Activated CD8-positive, alpha-beta memory T cell treated with anti-CD3 and anti-CD28 coated beads for 36 hours (primary cell): Measurements from ENCODE around the gene CARHSP1. TPM values are rescaled to one million over a fixed set of nuclear protein-coding genes. Genes with fewer than 3 reads are reported as not detected.

Source experiments
- CTCF ChIA-PET: fragments of 350-600 bp; sonication (Branson Sonifier 250); formaldehyde crosslinking; loops from one replicate; lab custom pipeline; 2021; ENCODE audit warnings: antibody characterized with exemption; lab: Charles Lee
- POLR2A ChIA-PET: fragments of 350-600 bp; sonication (Branson Sonifier 250); formaldehyde crosslinking; loops from one replicate; lab custom pipeline; 2021; ENCODE audit warnings: antibody characterized with exemption; lab: Charles Lee
- total RNA-seq, 2 experiments: library from RNA; stranded (reverse); gene quantifications; one replicate each; pipeline ENCODE4 v1.2.3, GENCODE V29; 2021

Gene CARHSP1
- total RNA-seq, 2 experiments from 2014 or later = 62.6 to 68.4 TPM

DNA sequence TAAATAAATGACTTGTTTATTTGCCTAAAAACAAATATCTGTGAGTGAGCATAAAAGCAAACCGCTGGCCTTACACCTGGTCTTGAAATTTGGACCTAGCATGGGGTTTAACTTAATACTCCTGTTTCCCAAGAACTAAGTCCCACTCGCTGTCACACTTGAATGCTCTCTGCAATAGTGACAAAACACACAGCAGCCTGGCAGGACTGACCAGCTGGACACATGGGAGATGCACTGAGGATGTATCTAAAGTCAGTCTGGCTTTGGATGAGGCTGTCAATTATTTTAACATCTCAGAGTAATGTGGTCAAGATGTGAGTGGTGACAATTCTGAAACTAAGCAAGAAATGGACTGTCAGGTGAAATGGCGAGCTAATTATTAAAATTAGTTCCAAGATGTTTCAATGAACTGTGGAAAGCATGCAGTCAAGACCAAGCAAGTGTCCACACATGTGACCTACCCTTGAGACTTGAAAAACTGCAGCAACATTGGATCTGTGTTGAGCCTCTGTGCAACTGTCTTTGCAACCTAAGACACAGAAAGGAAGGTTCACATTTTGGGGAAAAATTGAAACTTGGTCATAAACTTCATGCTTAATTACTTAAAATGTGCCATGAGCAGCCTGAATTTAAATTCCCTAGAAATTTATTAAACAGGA is 30.0 kb upstream of the CARHSP1 start:
- CTCF ChIA-PET = interaction anchor here (1.3 kb wide), 1 partner anchor 37 kb away, joined by 4 read pairs; no protein-coding TSS in a partner anchor
- POLR2A ChIA-PET = no interaction called here

DNA sequence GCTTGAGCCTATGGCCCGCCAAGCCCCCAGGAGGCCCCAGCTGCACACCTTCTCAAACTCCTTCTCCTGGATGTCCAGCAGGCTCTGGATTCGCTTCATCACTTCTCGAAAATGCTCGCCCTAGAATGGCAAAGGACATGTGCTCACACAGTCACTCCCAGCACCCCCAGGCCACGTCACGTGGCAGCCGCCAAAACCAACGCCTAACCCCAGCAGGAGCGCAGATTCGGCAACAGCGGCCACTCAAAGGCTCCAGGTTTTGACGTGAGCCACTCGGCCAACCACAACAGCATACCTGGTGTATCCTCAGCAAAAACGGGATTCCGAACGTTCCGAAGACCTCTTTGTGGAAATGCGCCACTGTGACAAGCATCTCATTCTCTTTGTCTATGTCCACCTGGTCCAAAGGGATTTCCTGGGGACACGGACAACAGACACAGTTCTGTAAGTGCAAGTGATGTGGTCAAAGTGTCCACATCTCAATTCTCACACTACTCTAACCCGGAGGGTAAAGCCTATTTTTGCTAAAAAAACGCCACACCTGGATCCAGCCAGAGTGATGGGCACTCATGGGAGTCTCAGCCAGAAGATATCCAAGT is 26.0 kb upstream of the CARHSP1 start:
- ChIA-PET POLR2A (interaction anchor here (0.6 kb wide), 1 partner anchor 66 kb away, joined by 3 read pairs; no protein-coding TSS in a partner anchor), CTCF (interaction anchor here (0.7 to 1.0 kb wide), 3 partner anchors 13 to 189 kb away, joined by 3 to 4 read pairs (median 4); no protein-coding TSS in a partner anchor)

DNA sequence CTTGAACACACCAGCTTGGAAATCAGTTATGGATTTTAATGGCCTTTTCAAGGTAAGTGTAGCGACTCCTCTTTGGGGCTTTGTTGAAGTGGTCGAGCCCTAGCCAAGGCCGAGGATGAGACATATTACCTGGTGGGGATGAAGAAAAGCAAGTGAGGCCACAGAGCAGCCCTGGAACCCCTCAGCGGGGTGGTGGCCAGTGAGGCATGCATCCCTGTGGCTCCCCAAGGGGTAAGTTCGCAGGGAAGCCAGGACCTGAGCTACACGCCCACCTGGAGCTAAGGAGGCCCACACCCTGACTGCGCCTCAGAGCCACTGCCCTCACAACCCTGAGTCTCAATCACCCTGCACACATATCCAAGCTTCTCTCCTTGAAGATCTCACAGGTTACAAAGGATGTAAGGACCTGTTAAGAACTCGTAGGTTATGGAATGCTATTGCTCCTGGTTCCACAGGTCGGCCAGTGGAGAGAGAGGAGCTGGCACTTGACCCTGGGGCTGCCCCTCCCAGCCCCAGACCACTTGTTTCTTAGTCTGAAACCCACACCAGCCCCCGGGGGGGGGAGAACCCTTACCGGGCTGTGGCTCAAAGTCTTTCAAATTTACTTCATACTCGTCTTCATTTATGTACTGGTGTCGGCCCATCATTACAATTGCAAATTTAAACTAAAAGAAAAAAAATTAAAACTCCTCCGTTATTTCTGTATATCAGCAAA is 25.3 kb upstream of the CARHSP1 start:
- CTCF ChIA-PET = interaction anchor here (0.8 to 2.4 kb wide), 3 partner anchors 13 to 42 kb away, joined by 4 to 7 read pairs (median 4); no protein-coding TSS in a partner anchor
- POLR2A ChIA-PET = no interaction called here

DNA sequence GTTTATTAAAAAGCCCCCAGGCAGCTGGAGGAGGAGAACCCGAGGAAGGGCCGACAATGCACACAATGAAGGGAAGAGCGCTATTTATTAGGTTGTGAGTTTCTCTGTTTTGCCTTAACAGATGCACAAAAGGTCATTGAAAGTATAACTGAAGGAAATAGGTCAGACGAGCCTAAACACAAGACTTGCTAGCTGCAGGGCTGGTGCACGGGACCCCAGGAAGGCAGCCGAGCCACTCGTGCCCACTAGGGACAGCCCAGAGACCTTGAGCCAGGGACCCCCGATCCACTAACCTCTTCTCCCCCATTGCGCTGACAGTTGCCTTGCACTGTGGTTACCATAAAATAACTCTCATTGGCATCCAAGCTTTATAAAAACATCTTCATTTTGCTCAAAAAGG is 24.6 kb upstream of the CARHSP1 start:
- CTCF ChIA-PET = interaction anchor here (0.6 to 2.4 kb wide), 2 partner anchors 13 to 140 kb away, joined by 3 to 7 read pairs; no protein-coding TSS in a partner anchor
- POLR2A ChIA-PET = no interaction called here

DNA sequence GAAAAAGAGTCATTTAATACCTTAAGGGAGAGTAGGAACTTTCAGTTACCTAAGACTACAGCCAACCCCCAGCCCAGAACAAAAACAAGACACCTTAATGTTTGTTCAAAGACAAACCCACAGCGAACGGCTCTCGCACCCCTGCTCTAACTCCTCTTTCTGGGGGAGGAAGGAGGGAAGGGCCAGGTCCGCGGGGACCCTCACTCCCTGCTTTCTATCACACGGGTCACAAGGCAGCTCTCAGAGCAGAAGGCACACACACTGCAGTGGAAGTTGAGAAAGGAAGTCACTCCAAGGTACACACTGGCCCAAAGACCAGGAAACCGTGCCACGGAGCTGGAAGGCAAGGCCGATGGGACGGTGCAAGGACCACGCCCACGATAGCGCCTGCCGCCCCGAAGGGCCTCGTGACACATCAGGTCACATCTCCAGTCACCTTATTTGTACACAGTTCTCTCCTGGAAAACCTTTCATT is 23.3 kb upstream of the CARHSP1 start:
- ChIA-PET CTCF (interaction anchor here (0.9 to 2.4 kb wide), 2 partner anchors 12 to 59 kb away, joined by 4 to 7 read pairs; no protein-coding TSS in a partner anchor), POLR2A (interaction anchor here (0.8 to 0.9 kb wide), 2 partner anchors 23 to 72 kb away, joined by 3 read pairs; partner anchors contain the start of genes CARHSP1 and USP7)

DNA sequence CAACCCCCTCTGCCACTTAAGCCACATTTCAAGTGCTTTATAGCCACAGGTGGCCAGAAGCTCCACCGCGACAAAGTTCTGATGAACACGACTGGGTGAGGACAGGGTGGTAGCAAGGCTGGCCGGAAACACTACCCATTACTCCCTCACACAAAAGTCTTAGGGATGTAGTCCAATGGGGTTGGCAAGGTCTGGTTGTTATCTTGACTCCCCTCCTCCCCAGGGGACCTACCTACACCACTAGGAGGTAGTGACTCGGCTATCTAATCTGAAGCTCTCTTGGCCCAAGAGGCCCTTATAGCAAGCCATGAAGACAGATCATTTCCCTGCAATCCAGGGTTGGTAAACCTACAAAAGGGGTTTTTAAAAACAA is 21.7 kb upstream of the CARHSP1 start:
- ChIA-PET CTCF (interaction anchor here (0.7 to 1.8 kb wide), 3 partner anchors 10 to 230 kb away, joined by 3 to 8 read pairs (median 3); no protein-coding TSS in a partner anchor), POLR2A (no interaction called here)

DNA sequence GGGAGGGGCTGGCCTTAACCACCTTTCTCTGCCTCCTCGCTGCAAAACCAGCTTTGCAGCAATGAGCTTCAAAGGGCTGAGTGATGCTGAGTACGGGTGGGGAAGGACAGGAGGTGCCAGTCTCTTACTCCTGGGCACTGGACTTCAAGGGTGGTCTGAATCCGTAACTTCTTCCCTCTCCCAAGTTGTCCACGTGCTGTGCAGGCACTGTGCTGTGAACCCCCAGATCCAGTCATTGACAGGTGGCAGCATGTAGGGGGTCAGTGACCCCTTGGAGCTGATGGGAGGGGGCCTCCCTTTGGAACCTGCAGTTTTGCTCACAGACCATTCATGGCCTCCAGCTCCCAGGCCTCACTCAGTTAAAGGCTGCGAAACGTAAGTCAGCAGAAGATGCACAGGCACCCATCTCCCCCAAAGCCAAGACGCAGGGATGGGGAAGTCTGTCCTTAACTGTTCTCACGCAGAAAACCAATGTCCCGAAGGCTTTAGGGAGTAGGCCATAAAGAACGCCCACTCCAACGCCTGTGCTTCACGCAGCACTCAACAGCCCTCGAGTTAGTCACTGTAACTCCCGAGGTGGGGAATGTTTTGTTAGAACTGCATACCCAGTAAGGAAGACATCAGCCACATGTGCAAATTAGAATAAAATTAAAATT is 21.2 kb upstream of the CARHSP1 start:
- ChIA-PET CTCF (interaction anchor here (1.2 to 1.8 kb wide), 2 partner anchors 10 to 46 kb away, joined by 8 read pairs; no protein-coding TSS in a partner anchor), POLR2A (no interaction called here)

DNA sequence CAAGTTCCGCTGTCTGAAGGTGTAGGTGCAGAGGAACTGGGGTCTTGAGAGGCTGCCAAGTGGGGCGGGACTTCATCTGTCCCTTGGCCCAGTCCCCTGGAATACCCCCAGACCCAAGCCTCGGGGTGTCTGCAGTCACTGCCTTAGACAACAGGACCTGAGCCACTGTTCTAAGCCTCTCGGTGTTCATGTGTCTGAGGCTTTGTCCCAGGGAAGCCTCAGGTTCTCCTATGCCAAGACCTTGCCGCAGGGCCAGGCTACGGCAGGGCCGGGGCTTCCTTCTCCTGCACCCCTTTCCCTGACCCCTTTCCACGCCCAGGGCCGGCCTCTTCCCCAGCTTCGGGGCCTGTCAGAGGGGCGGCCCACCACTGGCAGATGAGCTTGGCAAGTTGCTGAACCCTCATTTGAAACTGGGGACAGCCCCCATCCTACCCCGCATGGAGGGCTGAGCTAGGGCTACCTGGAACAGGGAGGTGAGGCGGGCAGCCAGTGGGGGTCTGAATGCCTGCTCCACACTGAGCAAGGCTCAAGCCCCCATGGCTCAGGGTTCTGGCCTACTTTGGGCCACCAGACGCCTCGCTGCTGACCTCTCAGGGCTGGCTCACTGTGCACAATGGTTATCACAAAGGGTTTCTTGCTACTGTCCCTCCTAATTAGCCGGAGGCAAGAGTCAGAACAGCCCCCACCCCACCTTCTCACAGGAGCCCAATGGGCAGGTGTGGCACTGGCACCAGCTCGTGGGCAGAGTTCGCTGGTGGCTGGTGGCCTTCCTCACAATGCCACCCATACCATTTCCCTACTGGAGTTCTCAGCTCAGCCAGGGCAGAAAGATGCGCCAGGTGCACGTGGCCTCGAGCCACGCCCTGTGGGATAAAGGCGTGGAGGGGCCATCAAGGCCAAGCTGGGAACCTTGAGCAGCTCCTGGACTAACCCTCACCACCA is 20.4 kb upstream of the CARHSP1 start:
- POLR2A ChIA-PET = no interaction called here
- CTCF ChIA-PET = interaction anchor here (0.6 to 1.8 kb wide), 4 partner anchors 9 to 361 kb away, joined by 4 to 8 read pairs (median 6); no protein-coding TSS in a partner anchor

DNA sequence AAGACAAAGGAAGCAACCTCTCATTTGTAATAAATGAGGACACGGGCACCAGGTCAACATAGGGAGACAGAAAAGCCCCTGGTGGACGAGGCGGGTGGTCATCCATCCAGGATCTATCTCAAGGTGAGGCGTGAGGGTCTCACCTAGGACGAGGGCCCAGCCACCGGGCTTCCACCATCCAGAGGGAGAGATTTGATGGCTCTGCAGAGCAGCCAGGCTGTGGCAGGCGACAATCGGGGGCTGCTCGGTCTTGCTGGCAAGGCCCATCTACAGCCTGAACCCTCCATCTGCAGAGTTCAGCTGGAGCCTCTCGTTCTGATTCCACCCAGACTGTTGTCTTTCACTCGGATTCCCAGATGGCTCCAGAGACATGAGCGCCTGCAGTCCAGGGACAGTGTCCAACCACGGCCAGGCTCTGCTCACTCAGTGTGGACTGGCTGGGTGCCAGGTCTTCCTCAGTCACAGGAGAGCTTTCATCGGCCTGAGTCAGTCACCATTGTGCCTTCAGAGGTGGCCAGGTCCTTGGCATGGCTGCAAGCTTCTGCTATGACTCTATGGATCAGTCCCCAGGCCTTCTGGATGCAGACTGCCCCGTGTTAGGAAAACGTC is 19.2 kb upstream of the CARHSP1 start:
- POLR2A ChIA-PET = no interaction called here
- CTCF ChIA-PET = interaction anchor here (1.1 kb wide), 1 partner anchor 248 kb away, joined by 4 read pairs; no protein-coding TSS in a partner anchor

DNA sequence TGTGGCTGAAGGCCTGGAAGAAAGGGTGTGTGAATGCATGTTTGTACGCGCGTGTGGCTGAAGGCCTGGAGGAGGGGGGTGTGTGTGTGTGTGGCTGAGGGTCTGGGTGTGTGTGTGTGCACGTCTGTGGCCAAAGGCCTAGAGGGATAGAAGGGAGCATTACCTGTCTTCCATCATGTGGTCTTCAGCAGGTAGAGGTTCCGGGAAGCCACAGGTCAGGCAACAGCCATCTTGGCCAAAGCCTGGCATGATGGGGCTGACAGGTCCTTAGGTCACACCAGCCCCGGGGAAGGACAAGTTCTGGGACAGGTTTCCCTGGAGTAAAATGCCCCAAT is 18.6 kb upstream of the CARHSP1 start:
- CTCF ChIA-PET = no interaction called here
- POLR2A ChIA-PET = no interaction called here

DNA sequence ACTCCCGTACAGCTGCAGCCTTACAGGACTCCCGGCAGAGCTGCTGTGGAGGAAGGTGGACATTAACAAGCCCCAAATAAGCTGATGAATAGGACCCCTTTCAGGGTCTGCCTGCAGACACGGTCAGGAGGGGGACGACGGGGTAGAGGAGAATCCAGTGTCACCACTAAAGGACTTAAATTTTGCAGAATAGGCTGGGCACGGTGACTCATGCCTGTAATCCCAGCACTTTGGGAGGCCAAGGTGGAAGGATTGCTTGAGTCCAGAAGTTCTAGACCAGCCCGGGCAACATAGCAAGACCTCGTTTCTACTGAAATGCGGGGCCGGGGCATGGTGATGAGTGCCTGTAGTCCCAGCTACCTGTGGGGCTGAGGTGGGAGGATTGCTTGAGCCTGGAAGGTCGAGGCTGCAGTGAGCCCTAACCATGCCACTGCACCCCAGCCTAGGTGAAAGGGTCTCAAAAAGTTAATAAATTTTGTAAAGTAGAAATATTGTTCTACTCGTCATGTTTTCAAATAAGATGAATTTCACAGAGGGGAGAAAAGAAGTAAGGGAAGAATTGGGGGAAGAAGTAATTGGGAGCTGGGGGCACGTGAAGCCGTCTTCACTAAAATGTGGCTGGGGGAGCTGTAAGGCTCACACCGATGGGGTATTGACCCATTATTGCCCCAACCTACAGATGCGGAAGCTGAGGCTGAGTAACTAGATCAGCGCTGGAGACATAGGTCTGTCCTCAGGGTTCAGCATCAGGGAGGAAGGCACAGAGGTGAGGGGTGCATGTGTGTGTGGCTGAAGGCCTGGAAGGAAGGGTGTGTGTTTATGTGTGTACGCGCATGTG is 18.0 kb upstream of the CARHSP1 start:
- CTCF ChIA-PET = interaction anchor here (0.6 to 1.6 kb wide), 2 partner anchors 13 to 50 kb away, joined by 3 to 4 read pairs; no protein-coding TSS in a partner anchor
- POLR2A ChIA-PET = no interaction called here

DNA sequence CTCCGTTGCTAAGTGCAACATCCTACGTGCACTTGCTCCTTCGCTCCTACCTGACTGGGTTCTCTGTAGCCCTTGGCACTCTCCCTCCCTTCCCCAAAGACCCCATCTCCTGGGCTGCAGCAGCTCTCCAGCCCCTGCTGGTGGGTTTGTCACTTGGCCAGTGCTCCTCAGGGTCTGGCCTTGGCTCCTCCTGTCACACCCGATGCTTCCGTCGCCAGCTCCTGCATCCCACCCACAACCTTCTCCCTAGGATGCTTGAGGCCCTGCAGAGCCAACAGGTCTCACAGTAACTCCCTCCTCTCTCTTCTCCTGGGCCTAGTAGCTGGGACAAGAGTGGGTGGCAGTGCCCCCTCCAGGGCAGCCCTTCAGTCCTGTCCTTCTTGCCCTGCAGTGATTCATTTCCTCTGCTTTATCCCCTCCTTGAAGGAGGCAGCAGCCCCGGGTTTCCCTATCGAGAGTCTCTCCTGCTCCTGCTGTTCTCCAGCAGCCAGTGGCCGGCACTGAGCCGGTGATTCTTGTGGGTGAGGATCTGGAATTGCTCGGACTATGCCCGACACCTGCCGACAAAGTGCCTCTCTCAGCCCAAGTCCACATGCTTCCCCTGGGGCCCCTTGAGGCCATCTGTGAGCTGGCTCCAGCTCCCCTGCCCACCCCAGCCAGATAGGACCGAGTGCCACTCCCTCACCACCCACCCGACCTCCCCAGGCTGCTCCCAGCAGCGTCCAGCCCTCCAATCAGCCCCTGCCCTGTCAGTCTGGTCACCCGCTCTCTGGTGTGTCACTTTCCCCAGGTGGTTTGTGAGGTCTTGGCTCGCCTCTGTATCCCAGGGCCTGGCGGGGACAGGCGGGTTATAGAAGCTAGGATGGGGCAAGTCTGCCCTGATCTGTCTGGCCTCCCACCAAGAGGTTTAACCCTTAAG is 17.1 kb upstream of the CARHSP1 start:
- ChIA-PET CTCF (interaction anchor here (0.6 to 1.6 kb wide), 3 partner anchors 12 to 239 kb away, joined by 3 to 4 read pairs (median 4); no protein-coding TSS in a partner anchor), POLR2A (no interaction called here)

DNA sequence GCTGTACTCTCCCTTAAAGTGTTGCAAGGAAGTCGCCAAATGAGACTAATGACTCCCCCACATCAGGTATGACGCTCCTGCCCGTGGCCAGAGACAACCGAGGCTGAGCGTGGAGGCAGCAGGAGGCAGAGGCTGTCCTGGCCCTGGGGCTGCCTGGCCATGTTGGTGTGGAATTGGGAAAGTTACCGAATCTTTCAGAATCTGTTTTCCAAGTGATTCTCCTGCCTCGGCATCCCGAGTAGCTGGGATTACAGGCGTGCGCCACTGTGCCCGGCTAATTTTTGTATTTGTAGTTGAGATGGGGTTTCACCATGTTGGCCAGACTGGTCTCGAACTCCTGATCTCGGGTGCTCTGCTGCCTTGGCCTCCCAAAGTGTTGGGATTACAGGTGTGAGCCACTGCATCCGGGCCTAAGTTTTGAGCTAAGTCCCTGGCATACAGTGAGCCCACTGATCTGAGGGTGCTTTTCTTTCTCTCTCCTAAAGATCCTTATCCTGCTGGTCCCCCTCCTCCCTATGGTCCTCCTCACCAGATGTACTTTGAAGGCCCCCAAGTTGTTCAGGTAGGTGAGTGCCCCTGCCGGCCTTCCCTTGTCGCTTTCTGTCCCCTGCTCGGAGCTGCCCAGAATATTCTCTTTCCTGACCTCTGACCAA is 14.0 kb upstream of the CARHSP1 start:
- CTCF ChIA-PET = interaction anchor here (0.8 kb wide), 1 partner anchor 316 kb away, joined by 3 read pairs; no protein-coding TSS in a partner anchor

DNA sequence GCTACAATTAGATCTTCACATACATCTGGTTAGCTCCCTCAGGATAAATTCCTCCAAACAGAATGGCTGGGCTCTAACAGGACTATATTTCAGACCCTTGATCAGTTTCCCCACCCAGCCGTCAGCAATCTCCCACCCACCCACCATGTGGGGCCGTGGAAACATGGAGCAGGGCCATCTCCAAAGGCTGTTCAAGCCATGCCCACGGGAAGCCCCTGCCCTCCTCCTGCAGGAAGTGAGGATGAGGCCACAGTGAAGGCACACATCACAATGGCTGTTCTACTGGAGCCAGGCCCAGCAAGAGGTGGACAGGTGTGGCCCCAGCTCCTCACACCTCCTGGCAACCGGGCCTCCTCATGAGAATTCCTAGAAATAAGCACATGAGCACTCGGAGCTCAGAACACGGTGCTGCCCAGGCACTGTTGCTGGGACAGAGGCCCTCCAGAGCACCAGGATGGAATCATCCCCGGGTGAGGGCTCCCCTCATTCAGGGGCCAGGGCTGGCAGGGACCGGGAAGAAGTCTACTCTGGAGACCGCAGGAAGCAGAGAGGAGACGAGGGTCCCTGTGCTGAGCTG is 13.3 kb upstream of the CARHSP1 start, which contains the start of gene LITAFD:
TSS of gene LITAFD (plus strand) at position 311 of the 577 bp plus-strand sequence. CDS start 2,005 bp downstream, outside the sequence.
- ChIA-PET CTCF (interaction anchor here (1.3 to 2.4 kb wide), 4 partner anchors 12 to 226 kb away, joined by 4 to 9 read pairs (median 7); no protein-coding TSS in a partner anchor), POLR2A (no interaction called here)

More for the DNA sequence above, 14.0 kb upstream of the CARHSP1 start:
- POLR2A ChIA-PET = no interaction called here
